HG03342 (cell line): ENCODE results near the gene TTC21A.
"Not testable (repeated sequence)": the region's sequence is repeated elsewhere in the genome, so short reads cannot be mapped to it uniquely, and the experiment has no call there.

Source experiments
- ATAC-seq: cut with Tn5 transposase; IDR thresholded peaks from one replicate; pipeline ENCODE4 v1.9.1; 2021; ENCODE audit warnings: mild to moderate bottlenecking, moderate library complexity; ENCODE audit not compliant: unreplicated experiment

The TTC21A gene, protein sequence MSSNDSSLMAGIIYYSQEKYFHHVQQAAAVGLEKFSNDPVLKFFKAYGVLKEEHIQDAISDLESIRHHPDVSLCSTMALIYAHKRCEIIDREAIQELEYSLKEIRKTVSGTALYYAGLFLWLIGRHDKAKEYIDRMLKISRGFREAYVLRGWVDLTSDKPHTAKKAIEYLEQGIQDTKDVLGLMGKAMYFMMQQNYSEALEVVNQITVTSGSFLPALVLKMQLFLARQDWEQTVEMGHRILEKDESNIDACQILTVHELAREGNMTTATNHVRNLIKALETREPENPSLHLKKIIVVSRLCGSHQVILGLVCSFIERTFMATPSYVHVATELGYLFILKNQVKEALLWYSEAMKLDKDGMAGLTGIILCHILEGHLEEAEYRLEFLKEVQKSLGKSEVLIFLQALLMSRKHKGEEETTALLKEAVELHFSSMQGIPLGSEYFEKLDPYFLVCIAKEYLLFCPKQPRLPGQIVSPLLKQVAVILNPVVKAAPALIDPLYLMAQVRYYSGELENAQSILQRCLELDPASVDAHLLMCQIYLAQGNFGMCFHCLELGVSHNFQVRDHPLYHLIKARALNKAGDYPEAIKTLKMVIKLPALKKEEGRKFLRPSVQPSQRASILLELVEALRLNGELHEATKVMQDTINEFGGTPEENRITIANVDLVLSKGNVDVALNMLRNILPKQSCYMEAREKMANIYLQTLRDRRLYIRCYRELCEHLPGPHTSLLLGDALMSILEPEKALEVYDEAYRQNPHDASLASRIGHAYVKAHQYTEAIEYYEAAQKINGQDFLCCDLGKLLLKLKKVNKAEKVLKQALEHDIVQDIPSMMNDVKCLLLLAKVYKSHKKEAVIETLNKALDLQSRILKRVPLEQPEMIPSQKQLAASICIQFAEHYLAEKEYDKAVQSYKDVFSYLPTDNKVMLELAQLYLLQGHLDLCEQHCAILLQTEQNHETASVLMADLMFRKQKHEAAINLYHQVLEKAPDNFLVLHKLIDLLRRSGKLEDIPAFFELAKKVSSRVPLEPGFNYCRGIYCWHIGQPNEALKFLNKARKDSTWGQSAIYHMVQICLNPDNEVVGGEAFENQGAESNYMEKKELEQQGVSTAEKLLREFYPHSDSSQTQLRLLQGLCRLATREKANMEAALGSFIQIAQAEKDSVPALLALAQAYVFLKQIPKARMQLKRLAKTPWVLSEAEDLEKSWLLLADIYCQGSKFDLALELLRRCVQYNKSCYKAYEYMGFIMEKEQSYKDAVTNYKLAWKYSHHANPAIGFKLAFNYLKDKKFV (N-terminal part only)

DNA sequence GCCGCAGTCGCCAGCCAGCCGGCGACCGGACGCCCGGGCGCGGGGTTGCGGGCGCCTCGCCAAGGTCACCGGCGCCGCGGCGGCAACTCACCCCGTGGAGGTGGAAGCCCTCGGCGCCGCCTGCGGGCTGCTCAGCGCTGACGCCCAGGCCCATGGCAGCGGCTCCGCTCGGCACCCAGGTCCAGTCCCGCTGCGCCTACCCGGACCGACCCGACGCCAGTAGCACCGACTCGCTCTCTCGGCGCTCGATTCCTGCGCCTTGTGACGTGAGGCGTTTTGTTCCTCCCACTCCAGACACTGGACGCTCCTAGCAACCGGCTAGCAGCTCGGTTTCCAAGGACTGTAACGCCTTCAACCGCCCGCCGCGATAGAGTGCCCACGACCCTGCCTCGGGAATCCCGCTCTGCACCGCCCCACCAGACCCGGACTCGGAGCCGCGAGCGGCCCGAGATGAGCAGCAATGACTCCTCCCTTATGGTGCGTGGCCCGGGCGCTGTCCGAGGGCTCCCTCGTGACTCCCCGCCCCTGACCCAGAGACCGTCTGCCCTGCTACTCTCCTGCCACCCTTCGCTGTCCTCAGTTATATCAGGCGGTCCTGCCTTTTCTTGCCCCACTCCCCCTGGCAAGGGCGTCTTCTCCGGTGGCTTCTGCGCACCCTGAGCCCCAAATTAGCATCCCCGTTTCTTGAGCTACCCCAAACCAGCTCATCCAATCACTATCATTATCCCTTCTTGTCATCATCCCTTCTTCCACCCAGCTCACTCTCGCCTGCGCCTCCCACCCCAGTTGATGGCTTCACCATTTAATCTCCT is at the start of gene TTC21A, which contains the start of gene GORASP1:
TSS of gene TTC21A (plus strand) at position 293 of the 812 bp plus-strand sequence. CDS start at position 451, 158 bp downstream.
TSS of gene GORASP1 (minus strand) at position 240 of the 812 bp plus-strand sequence. CDS start at position 154, 86 bp downstream.
- ATAC-seq: peak; percentile 37

DNA sequence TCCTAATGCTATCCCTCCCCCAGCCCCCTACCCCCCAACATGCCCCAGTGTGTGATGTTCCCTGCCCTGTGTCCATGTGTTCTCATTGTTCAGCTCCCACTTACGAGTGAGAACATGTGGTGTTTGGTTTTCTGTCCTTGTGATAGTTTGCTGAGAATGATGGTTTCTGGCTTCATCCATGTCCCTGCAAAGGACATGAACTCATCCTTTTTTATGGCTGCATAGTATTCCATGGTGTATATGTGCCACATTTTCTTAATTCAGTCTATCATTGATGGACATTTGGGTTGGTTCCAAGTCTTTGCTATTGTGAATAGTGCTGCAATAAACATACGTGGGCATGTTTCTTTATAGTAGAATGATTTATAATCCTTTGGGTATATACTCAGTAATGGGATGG is 46.3 kb upstream of the TTC21A start:
- not testable (repeated sequence) for ATAC-seq

DNA sequence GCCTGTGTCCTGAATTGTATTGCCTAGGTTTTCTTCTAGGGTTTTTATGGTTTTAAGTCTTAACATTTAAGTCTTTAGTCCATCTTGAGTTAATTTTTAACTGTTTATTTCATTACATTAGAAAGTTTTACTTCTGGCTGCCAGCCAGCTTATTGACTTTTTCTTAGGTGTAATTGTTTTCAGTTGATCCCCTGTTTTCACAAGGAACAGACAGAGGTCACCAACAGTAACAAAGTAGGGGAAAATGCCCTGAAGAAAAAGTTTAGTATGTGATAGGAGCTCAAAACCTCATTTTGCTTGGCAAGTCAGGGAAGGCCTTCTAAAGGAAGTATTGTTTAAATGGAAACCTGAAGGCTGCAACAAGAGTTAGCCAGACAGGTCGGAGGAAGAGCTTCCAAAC is 45.3 kb upstream of the TTC21A start:
- ATAC-seq: no peak

DNA sequence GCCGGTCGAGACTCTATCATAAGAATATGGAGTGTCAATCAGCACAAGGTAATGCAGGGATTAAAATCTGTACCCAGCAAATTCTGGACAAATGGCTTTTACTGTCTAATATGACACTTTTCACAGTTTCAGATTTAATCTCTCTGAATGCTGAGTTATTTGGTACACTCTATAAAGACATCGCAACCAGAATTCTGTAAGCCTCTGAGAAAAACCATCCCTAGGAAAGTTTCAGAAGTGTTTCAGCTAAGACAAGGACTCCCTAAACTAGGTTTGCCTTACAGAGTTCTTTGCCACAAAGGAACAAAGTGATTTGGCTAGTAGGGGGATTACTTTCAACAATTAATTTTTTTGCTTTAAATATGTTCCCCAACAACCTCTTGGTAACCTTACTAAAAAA is 44.3 kb upstream of the TTC21A start:
- ATAC-seq: no peak

DNA sequence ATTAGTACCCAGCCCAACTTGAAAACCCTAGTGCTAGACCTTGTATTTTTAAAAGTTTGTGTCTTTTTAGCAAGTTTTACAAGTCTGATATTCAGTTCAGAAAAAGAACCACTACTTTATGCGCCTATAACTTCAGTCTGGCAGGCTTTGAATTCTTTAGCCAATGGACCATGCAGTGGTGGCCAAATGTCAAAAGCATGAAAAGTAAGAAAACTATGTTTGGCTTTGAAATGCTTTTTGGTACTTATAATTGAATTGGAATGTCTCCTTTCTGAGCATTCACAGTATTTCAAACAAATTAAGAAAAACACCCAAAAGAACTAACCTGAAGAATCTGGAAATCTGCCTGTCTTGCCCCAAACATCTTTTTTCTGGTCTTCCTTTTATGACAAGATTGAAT is 42.8 kb upstream of the TTC21A start:
- no peak for ATAC-seq

DNA sequence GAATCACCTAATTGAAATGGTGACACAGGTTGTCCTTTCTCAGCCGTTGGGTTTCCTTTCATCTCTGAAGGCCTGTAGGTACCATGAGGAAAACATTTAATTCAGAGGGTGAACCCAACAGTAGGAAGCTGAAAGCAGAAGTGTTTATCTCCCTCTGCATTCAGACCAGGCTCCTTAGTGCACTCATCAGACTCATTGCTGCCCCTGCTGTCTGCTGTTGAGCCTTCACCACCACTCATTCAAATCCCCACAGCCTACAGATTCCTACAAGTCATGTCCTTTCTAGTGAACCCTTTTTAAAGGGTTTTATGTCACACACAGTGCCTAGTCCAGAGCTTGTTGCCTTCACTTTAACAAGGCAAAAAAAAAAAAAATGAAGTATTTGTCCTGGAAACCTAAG is 42.3 kb upstream of the TTC21A start:
- ATAC-seq: peak; percentile 98

DNA sequence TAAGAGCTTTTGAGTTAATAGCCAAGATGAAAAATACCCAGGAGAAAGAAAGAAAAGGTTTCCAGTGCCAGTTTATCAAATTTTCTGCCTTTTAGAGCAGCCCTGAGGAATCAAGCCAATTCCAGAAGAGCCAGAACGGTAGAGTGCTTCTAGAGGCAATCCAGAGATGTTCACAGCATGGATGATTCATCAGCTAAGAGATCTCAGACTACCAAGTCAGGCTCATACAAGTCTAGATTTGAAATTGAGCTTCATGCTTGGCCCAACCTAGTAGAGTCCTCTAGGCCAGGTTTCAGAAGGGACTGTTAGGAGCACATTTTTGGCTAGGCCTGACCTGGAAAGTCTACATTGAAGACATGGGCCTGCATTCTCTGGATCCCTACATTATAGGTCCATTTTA is 40.2 kb upstream of the TTC21A start:
- ATAC-seq: no peak

DNA sequence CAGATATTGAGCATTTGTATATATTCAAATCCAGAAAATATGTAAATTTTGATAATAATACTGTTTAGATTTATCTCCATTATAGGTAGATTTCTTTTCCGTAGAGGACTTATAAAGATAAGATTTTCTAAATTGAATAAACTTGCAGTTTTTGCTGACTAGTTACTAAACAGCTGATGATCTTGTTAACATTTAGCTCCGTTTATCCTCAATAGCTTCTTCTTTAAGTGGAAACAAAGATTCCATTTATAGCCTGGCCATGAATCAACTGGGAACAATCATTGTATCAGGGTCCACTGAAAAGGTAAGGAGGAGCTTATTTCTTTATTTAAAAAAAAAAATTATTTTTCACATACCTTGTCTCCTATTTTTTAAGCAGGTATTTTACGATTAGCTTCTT is 38.9 kb upstream of the TTC21A start:
- no peak for ATAC-seq

DNA sequence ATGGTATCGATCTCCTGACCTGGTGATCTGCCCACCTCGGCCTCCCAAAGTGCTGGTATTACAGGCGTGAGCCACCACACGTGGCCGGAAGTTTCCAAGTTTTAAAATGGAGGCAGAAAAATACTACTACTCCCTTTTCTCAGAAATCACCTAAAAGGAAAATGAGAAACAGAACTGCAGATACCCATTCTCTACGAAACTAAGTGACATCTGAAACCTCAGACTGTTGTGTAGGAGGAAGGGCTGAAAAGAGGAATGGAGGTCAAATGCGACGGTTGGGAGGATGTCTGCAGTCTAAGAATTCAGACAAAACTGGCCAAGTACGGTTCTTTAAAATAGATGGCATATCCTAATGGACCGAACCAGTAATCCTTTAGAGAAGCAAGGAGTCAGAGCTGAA is 31.6 kb upstream of the TTC21A start:
- no peak for ATAC-seq

DNA sequence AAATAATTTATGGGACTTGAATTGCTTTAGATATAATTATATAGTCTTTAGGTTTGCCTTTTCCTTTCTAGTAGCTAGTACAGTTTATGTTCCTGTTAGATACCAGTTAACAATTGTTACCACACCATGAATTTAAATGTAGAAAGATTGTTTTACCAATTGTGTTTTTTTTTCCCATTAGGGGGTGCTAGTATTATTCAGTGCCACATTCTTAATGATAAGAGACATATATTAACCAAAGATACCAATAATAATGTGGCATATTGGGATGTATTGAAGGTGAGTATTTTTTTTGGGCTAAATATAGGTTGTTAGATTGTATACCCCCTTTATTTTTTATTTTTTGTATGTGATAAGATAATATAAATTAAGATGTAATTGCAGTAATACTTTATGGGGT is 27.9 kb upstream of the TTC21A start:
- ATAC-seq: no peak

DNA sequence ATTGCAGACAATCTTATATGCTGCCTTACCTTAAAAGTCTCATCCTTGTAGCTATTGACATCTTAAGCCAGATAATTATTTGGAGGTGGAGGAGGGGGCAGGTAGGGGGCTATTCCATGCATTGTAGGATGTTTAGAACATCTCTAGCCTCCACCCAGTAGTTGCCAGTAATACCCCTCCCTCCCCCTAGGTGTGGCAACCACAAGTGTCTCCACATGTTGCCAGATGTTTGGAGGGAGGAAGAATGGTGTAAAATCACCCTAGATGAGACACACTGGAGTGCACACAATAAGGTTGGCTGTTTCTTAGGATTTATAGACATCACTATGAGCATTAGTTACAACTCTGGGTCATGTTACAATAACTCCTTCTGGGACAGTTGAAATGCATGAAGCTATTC is 27.5 kb upstream of the TTC21A start:
- ATAC-seq: no peak

DNA sequence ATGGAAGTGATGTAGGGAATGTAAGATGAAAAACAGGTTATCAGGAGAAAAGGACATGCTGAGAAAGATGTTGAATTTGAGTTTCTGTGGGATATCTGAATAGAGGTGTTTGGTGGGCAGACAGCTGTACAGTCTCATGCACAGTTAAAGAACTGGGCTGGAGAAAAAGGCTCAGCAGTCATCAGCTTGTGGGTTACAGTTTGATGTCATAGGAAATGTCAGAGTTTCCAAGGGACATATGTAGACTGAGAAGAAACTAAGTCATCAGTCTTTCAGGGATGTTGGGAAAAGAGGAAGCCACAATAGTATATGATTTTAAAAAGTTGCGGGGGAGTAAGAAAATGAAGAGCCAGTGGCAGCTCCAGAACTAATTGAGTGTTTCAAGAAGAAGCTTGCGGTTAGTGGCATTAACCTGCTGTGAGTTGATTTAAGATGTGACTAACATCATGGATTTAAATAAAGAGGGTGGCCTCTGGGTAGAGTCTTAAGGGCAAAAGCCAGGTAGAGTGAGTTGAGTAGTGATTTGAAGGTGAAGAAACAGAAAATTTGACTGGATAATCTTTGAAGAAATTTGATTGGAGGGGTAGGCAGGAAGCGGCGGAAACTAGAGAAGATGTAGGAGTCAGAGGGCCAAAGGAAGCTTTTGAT is 24.7 kb upstream of the TTC21A start:
- no peak for ATAC-seq

DNA sequence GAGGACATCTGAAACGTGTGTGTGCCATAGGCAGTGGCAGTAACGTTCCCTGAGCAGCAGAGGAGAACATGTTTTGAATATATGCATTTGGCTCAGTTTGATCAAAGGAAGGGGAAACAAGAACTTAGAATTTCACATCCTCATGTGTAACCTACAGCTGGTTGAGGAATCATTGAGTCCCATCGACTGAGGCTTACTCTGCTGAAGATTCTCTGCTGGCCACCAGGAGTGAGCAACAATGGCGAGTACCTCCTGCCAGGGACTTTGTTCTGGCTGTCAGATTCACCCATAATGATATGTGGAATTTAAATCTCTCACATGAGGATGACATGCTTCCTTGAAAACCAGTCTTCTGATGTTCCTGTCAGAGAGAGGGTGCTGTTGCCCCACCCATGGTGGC is 21.3 kb upstream of the TTC21A start:
- no peak for ATAC-seq

DNA sequence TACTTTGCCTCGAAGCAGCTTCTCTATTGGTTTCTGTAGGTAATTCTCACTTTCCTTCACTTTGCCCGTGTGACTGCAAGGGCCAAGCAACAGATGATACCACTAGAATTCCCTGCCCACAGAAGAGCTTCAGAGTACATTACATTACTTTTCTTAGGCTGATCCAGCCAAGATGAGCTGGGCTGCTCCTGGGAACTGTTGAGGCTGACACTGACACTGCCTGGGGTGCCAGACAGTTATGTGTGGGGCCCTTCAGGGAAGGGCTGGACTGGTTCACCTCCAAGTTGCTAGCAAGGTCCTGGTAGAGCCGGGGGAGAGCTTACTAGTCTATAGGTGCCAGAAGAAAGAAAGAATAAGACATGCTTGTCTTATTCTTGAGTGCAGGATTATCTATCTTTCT is 19.0 kb upstream of the TTC21A start:
- no peak for ATAC-seq

DNA sequence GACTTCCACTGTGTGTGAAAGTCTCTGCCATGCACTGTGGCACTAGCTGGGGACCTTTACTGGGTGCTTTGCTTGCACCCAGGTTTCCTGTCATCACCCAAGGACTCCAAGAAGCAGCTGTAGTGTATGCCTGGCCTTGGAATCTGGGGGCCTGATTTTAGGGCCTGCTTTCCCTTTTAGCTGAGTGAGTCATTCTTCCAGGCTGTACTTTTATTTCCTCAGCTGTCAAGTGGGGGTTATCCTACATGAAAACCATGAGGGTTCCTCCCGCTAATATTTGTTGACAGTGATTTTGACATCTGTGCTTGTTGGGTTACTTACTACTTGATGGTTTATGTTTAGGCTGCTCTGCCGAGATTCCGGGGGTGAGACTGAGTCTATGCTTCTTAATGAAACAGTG is 18.6 kb upstream of the TTC21A start:
- no peak for ATAC-seq

DNA sequence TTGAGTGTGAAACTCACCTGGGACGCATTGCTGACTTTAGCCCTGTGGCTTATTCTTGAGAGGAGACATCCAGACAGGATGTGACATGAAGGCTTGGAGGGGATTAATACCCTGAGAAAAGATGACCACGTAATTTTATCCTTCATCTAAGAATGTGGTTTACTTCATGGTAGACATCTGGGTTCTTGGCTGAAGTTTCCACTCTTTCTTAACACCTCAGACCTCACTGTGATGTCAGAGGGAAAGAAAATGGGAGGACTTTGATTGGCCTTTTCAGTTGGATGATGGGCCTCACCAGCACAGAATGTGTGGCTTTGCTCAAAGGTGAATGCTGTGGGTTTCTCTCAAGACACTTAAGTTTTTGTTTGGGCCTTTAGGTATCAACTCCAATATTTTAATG is 16.6 kb upstream of the TTC21A start:
- ATAC-seq: no peak

DNA sequence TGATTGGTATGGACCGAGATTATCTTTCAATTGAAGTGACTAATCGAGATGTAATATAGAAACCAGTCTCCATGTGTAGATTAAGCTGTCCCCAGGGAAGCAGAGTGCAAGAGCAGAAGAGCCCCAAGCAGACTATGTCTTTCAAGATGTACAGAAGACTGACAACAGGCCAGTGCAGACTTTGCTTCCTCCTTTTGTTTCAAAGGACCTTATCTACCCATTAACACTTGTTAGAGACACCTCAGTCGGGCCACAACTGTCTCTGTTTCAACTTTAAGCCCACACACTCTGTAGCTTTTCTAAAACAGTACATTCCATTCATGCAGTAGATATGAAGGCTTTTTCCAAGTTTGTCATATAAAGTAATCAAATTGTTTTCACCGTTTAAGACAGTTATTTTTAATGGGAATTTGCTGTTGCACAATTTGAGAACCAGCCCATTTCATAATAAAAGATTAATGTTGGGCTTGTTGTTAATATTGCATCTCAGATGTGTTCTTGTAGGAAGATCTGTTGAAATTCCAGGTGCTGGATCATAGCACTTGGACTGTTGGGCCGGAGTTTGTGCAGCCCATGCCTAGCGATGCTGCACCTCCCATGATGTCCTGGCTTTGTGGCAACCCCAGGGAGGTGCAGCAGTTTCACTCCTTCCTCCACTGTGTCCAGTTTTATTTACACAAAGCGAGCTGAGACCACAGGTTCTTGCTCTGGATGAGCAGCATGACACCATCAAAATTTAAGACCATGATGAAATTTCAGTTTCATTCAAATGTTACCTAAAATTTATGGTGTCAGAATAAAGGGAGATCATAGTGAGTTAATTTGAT is 12.4 kb upstream of the TTC21A start:
- ATAC-seq: no peak

DNA sequence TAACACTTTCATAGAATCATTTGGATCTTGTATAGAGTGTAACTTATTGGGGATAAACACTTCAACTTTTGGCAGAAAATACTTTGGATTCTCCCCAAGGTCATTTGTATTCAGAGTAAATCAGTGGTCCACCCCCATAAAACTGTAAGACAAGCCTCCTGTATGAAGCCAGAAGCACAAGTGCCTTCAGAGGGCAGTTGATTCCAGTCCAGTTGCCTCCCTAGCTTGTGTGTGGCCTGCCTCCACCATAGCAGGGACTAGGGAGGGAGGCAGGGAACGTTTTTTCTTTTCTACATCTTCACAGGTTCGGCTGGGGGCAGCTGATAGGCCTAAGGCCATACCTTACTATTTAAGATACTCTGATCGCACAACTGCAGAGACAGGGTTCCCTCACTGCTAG is 11.7 kb upstream of the TTC21A start:
- ATAC-seq: no peak

DNA sequence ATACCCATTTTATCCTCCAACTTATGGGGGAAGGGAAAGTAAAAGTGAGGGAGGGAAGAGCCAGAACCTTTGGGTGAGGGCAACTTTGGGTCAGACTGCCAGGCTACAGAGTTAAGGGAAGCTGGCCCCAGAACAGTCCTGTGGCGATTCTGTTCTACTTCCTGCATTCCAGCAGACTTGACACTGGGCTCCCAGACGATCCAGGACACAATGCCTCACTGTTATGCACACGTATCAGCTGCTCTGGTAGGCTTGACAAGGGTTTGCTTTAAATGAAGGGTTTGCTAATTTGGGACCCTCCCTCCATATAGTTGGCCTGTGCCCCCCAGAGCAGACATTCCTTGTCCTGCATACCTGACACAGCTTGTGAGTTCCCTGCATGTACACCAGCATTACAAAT is 10.7 kb upstream of the TTC21A start:
- ATAC-seq: no peak
